Heart left ventricle (tissue), 16 donors: ENCODE data around the gene LRIG1. TPM values are rescaled to one million over a fixed set of nuclear protein-coding genes. Genes with fewer than 3 reads are reported as not detected.

Experiments used
- ATAC-seq, 4 donors: fragments of 200-7000 bp; cut with Tn5 transposase; one replicate each; pipeline ENCODE4 v1.9.1; 2020 to 2022; ENCODE audit warnings: moderate library complexity in 4 of 4, mild to moderate bottlenecking in 3 of 4, moderate number of reproducible peaks in 1 of 4
- DNase-seq, 5 donors: peaks; one replicate each; pipeline ENCODE4 v3.0.0-alpha.2; 2020
- H3K27ac ChIP-seq, 12 donors: fragments of 200-600 bp; sonication (generic) in 4 of 12; one replicate each; pipeline versions ENCODE4 v1.5.0 to v1.8.0; 2016 to 2022; ENCODE audit warnings: mild to moderate bottlenecking in 2 of 12
- H3K27me3 ChIP-seq, 9 donors: fragments of 200-600 bp; sonication (generic) in 2 of 9; one replicate each; pipeline versions ENCODE4 v1.5.1 to v1.8.0; 2016 to 2022; ENCODE audit warnings: mild to moderate bottlenecking in 3 of 9
- H3K36me3 ChIP-seq, 9 donors: fragments of 200-600 bp; sonication (generic) in 2 of 9; one replicate each; pipeline versions ENCODE4 v1.5.0 to v1.8.0; 2018 to 2022; ENCODE audit warnings: mild to moderate bottlenecking in 2 of 9
- H3K4me1 ChIP-seq, 12 donors: fragments of 200-600 bp; sonication (generic) in 4 of 12; one replicate each; pipeline versions ENCODE4 v1.5.0 to v1.8.0; 2016 to 2022; ENCODE audit warnings: mild to moderate bottlenecking in 3 of 12
- H3K4me3 ChIP-seq, 12 donors: fragments of 200-600 bp; sonication (generic) in 4 of 12; one replicate each; pipeline versions ENCODE4 v1.5.0 to v1.8.0; 2017 to 2022; ENCODE audit warnings: mild to moderate bottlenecking in 9 of 12, moderate library complexity in 4 of 12
- H3K9me3 ChIP-seq, 12 donors: fragments of 200-600 bp; sonication (generic) in 4 of 12; one replicate each; pipeline versions ENCODE4 v1.5.0 to v1.8.0; 2016 to 2022; ENCODE audit warnings: mild to moderate bottlenecking in 1 of 12
- CTCF ChIP-seq, 12 donors: fragments of 200-600 bp; sonication (generic) in 4 of 12; IDR thresholded peaks; one replicate each; pipeline versions ENCODE4 v1.5.0 to v1.8.0; 2018 to 2022; ENCODE audit warnings: antibody characterized with exemption in 12 of 12, mild to moderate bottlenecking in 5 of 12
- POLR2A ChIP-seq, 2 donors: fragments of 450-650 bp; IDR thresholded peaks; one replicate each; pipeline ENCODE4 v1.6.1; 2017; ENCODE audit warnings: antibody characterized with exemption in 2 of 2, mild to moderate bottlenecking in 2 of 2, moderate library complexity in 2 of 2
- WGBS, 4 donors: extraction: QIAGEN DNeasy Blood & Tissue Kit in 2 of 4; methylation state at CpG; one replicate each; pipeline versions ENCODE4 v1.1.5 to v1.1.7; 2013 to 2018; 5-methylcytosine and 5-hydroxymethylcytosine counted together
- intact Hi-C, 10 donors: fragments of 100-400 bp; cut with DNase I; formaldehyde crosslinking; loops; one replicate each; pipeline versions ENCODE4 v1.11.1 to v1.14.2; 2022
- polyA plus RNA-seq, 2 donors: library from polyadenylated mRNA; stranded (reverse); fragments of 200-250 nt; gene quantifications; one replicate each; pipeline ENCODE4 v1.2.3, GENCODE V29; 2013
- total RNA-seq, 9 donors: library from RNA; depleted of rRNA in 2 of 9; stranded (reverse); fragments of >200 nt in 2 of 9; fragmentation: NEBNext Ultra II Directional in 3 of 9; extraction: Animal tissue kit (Norgen Biotek cat#: 25700) in 3 of 9; gene quantifications; one replicate each; pipeline versions ENCODE4 v1.1.0 to v1.2.4, GENCODE V29; 2016 to 2023
- donor health status: ischemic (EF 13 %, LVEDD 7.1; RV severe dilation, severe dysfunction).
- donor health status: healthy with polysubstance abuse.
- donor health status: DM: no; HTN: yes; CAD: no.
- donor health status: DM: no; HTN: no; CAD: no.
- donor health status: ischemic (EF 25% LVEDD 6.9; RV normal size, moderate dysfunction).
- donor health status: ischemic (EF 25% LVEDD 5.7; RV mildly dilated, moderate dysfunction).
- donor health status: healthy.
- donor health status: DM: yes; HTN: yes; CAD: no.
- donor health status: ischemic (EF 35%, LVEDD 5.7; RV mildly dilated, moderate dysfunction).
- donor health status: nonischemic (EF 11% LVEDD 7.7; RV severe dilation, severe dysfunction).
- donor health status: DM: yes; HTN: yes; CAD: no.
- donor health status: PGD.
- donor health status: ischemic (EF 29% LVEDD 5.4; RV normal size, mild dysfunction).
- donor health status: nonischemic (EF 23%, LVEDD 6.1; RV moderate dilation, normal function).

Gene LRIG1
- total and polyA plus RNA-seq, 11 donors = 42.3 to 161 (median 88.8) TPM

DNA sequence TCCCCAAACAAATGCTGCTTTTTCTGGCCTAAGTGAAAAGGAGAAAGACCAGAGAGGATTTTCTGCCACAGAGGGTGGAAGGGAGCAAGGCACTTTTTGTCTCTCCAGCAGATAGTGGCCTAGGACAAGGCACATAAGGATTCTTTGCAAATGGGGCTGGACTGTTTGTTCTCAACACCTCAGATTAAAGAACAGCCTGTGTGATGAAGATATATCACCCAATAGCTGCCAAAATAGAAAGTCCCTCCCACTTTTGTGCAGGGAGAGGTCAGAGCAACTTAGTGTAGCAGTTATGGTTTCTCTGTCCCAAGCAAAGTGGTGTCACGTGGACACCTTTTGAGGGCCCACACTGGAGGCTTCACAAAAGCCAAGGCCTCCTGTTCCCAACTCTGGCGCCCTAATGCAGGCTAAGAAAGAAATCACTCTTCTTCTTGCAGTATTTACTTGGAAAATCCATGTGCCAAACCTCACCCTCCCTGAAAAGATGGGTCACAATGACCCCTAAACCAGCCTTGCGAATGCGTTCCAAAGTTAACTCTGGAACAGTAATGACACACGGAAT is 84.9 kb downstream of the LRIG1 start:
- DNase-seq (peak in 1 of 5 donors; percentile 48), ATAC-seq (peak; percentile 76 to 84 (median 80))
- TF ChIP-seq POLR2A (IDR thresholded peaks at IDR 0.05) (no peak), CTCF (IDR thresholded peaks at IDR 0.05) (no peak)
- no peaks in the 10 kb centered on the region for H3K9me3 ChIP-seq
- H3K27me3 ChIP-seq = no peaks in the 10 kb centered on the region
- H3K4me1 ChIP-seq = peaks cover 0 to 94% (median 49%) of the 10 kb centered on the region in 12 donors
- intact Hi-C loops = loop anchor here in 3 of 10 donors (2.0 to 5.0 kb wide), 3 partner anchors 36 to 85 kb away; partner anchors contain the start of gene LRIG1 (in 1 of the 3)
- no peak overlapping the region for H3K4me3 ChIP-seq
- H3K27ac ChIP-seq = peak overlapping the region; percentile 60 to 94 (median 74)
- peaks cover 0 to 54% (median 32%) of the 10 kb centered on the region in 9 donors for H3K36me3 ChIP-seq
- 46 to 58% (median 47%) methylated on average over 5 of the region's 5 CpGs for WGBS, 4 donors

DNA sequence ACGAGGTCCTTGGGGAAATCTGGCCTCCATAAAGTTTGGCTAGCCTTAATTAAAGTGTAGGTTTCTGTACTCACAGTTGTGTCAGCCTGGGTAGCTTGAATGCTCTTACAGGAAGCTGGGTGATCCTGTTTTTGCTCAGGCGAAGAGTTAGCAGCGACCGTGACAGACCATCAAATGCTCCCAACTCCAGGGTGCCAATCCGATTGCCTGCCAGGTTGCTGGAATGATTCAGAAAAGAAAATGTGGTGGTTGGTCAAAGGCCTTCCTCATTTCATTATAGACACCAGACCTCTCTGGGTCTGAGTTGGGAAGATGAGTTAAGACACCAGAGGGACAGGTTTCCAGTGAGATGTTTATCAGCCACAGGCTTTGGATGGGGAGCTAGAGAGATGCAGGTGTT is 86.0 kb downstream of the LRIG1 start:
- Histone ChIP-seq H3K4me1 (peaks cover 0 to 98% (median 50%) of the 10 kb centered on the region in 12 donors), H3K27me3 (no peaks in the 10 kb centered on the region), H3K27ac (peak overlapping the region; percentile 60 to 94 (median 74)), H3K4me3 (no peak overlapping the region), H3K9me3 (no peaks in the 10 kb centered on the region), H3K36me3 (peaks cover 0 to 65% (median 37%) of the 10 kb centered on the region in 9 donors)
- ATAC-seq (peak in 1 of 4 donors; percentile 25), DNase-seq (peak in 1 of 5 donors; percentile 30)
- intact Hi-C loops = loop anchor here in 6 of 10 donors (5.0 kb wide), 3 partner anchors 37 to 87 kb away; partner anchors contain the start of gene LRIG1 (in 1 of the 6)
- 55 to 60% (median 57%) methylated on average over 5 of the region's 5 CpGs for WGBS, 4 donors
- TF ChIP-seq POLR2A (IDR thresholded peaks at IDR 0.05) (no peak), CTCF (IDR thresholded peaks at IDR 0.05) (no peak)

- Histone ChIP-seq H3K27ac (peak overlapping the region in 9 of 12 donors; percentile 11 to 94 (median 78)), H3K36me3 (peaks cover 0 to 77% (median 46%) of the 10 kb centered on the region in 9 donors), H3K4me1 (peaks cover 0 to 96% (median 50%) of the 10 kb centered on the region in 12 donors), H3K27me3 (no peaks in the 10 kb centered on the region), H3K9me3 (no peaks in the 10 kb centered on the region), H3K4me3 (no peak overlapping the region)
- DNase-seq = no peak
- TF ChIP-seq CTCF (IDR thresholded peaks at IDR 0.05) (no peak), POLR2A (IDR thresholded peaks at IDR 0.05) (no peak)
- ATAC-seq = peak in 1 of 4 donors; percentile 9
- 86 to 95% (median 90%) methylated on average over 7 of the region's 7 CpGs for whole genome bisulfite sequencing, 4 donors
- intact Hi-C loops = loop anchor here in 3 of 10 donors (5.0 kb wide), 3 partner anchors 39 to 89 kb away; partner anchors contain the start of gene LRIG1 (in 1 of the 3)
Observed at GRCh38 chr3:66413151-66413751, 87.6 kb downstream of the LRIG1 start.
